Measurements from ENCODE around the gene EZH1.

EZH1 gene

GRCh38 chr17:42782166-42783061, 37.6 kb upstream of the EZH1 start:
- TF ChIP-seq TAF1 (IDR thresholded peaks at IDR 0.05; ENCODE audit: borderline replicate concordance, insufficient read depth, low read length) (no peak), POLR2AphosphoS5 (IDR thresholded peaks at IDR 0.05; ENCODE audit: low read depth, low read length) (no peak), FOXP2 (optimal IDR thresholded peaks at IDR 0.05; ENCODE audit: borderline replicate concordance, extremely low read depth, extremely low read length, insufficient read depth) (no peak), SIN3A (IDR thresholded peaks at IDR 0.05; ENCODE audit: borderline replicate concordance, insufficient read depth, low read length) (no peak)
- TF ChIP-seq, protein P1, sequence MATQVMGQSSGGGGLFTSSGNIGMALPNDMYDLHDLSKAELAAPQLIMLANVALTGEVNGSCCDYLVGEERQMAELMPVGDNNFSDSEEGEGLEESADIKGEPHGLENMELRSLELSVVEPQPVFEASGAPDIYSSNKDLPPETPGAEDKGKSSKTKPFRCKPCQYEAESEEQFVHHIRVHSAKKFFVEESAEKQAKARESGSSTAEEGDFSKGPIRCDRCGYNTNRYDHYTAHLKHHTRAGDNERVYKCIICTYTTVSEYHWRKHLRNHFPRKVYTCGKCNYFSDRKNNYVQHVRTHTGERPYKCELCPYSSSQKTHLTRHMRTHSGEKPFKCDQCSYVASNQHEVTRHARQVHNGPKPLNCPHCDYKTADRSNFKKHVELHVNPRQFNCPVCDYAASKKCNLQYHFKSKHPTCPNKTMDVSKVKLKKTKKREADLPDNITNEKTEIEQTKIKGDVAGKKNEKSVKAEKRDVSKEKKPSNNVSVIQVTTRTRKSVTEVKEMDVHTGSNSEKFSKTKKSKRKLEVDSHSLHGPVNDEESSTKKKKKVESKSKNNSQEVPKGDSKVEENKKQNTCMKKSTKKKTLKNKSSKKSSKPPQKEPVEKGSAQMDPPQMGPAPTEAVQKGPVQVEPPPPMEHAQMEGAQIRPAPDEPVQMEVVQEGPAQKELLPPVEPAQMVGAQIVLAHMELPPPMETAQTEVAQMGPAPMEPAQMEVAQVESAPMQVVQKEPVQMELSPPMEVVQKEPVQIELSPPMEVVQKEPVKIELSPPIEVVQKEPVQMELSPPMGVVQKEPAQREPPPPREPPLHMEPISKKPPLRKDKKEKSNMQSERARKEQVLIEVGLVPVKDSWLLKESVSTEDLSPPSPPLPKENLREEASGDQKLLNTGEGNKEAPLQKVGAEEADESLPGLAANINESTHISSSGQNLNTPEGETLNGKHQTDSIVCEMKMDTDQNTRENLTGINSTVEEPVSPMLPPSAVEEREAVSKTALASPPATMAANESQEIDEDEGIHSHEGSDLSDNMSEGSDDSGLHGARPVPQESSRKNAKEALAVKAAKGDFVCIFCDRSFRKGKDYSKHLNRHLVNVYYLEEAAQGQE (IDR thresholded peaks at IDR 0.05; ENCODE audit: insufficient read depth in 1 of 2, low read depth in 2 of 2, low read length in 2 of 2), result no peak

DNA sequence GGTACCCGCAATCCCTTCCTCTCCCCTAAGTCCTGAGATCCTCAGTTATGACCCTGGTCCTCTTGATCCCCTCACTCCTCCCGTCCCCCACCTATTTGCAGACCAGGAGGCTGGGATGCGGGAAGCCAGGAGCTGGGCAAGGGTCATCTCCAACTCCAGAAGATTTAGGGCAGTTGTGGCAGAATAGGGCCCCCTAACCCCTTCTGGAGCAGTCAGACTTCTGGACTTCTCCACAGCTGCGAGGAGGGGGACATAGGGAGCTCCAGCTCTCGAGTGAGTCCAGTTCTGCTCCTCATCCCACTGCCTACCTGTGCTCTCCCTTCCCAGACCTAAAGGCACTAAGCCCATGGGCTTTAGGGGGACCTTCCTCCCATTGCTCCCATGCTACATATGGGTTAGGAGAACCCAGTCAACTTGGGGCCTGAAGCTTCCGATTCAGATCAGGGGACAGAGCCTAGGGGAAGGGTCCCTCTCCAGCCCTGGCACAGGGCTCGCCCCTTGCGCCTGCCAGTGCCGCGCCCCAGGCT, 36.9 kb upstream of the EZH1 start:
- TF ChIP-seq TAF1 (IDR thresholded peaks at IDR 0.05; ENCODE audit: borderline replicate concordance, insufficient read depth, low read length) (no peak), FOXP2 (optimal IDR thresholded peaks at IDR 0.05; ENCODE audit: borderline replicate concordance, extremely low read depth, extremely low read length, insufficient read depth) (no peak), POLR2AphosphoS5 (IDR thresholded peaks at IDR 0.05; ENCODE audit: low read depth, low read length) (no peak), SIN3A (IDR thresholded peaks at IDR 0.05; ENCODE audit: borderline replicate concordance, insufficient read depth, low read length) (no peak)
- TF ChIP-seq, protein P1 (IDR thresholded peaks at IDR 0.05; ENCODE audit: insufficient read depth in 1 of 2, low read depth in 2 of 2, low read length in 2 of 2), result no peak

- TF ChIP-seq TAF1 (IDR thresholded peaks at IDR 0.05; ENCODE audit: borderline replicate concordance, insufficient read depth, low read length) (no peak), POLR2AphosphoS5 (IDR thresholded peaks at IDR 0.05; ENCODE audit: low read depth, low read length) (no peak), SIN3A (IDR thresholded peaks at IDR 0.05; ENCODE audit: borderline replicate concordance, insufficient read depth, low read length) (no peak), FOXP2 (optimal IDR thresholded peaks at IDR 0.05; ENCODE audit: borderline replicate concordance, extremely low read depth, extremely low read length, insufficient read depth) (no peak)
- TF ChIP-seq, protein P1 (IDR thresholded peaks at IDR 0.05; ENCODE audit: insufficient read depth in 1 of 2, low read depth in 2 of 2, low read length in 2 of 2), result no peak
Measured at GRCh38 chr17:42780851-42781638, 36.2 kb upstream of the EZH1 start.

- TF ChIP-seq, protein P1 (IDR thresholded peaks at IDR 0.05; ENCODE audit: insufficient read depth in 1 of 2, low read depth in 2 of 2, low read length in 2 of 2), result no peak
- TF ChIP-seq POLR2AphosphoS5 (IDR thresholded peaks at IDR 0.05; ENCODE audit: low read depth, low read length) (no peak), TAF1 (IDR thresholded peaks at IDR 0.05; ENCODE audit: borderline replicate concordance, insufficient read depth, low read length) (no peak), FOXP2 (optimal IDR thresholded peaks at IDR 0.05; ENCODE audit: borderline replicate concordance, extremely low read depth, extremely low read length, insufficient read depth) (no peak), SIN3A (IDR thresholded peaks at IDR 0.05; ENCODE audit: borderline replicate concordance, insufficient read depth, low read length) (no peak)
Measured at GRCh38 chr17:42779936-42780850, 35.4 kb upstream of the EZH1 start, which contains the start of gene WNK4. Gene WNK4 (plus strand): TSS chr17:42780610. CDS start chr17:42780699, 89 bp downstream.
